HepG2 (cell line): ENCODE data around the gene ENSA. TPM values are rescaled to one million over a fixed set of nuclear protein-coding genes. Genes with fewer than 3 reads are reported as not detected.

Experiments used
- NFATC3 ChIP-seq: sonication (generic); formaldehyde crosslinking; IDR thresholded peaks from 2 replicates; pipeline ENCODE4 v1.5.1; 2020; ENCODE audit warnings: mild to moderate bottlenecking, missing genetic modification reagents
- SOX13 ChIP-seq, 3 experiments: fragments of 450-650 bp in 1 of 3; sonication (generic) in 1 of 3; formaldehyde crosslinking in 1 of 3; IDR thresholded peaks in 2 of 3; conservative IDR thresholded peaks in 1 of 3; 2 replicates each; pipeline versions ENCODE4 v1.5.0 to v1.6.1; 2016 to 2020; ENCODE audit warnings: antibody characterized with exemption in 1 of 3, mild to moderate bottlenecking in 1 of 3, missing compliant biosample characterization in 1 of 3, missing genetic modification reagents in 1 of 3, moderate library complexity in 1 of 3
- SP5 ChIP-seq: IDR thresholded peaks from 2 replicates; pipeline ENCODE4 v1.6.1; 2016; ENCODE audit warnings: low read depth, borderline replicate concordance
- ZBTB20 ChIP-seq: sonication (generic); formaldehyde crosslinking; IDR thresholded peaks from 2 replicates; pipeline ENCODE4 v1.8.1; 2023; ENCODE audit warnings: missing genetic modification reagents, low read depth, mild to moderate bottlenecking, borderline replicate concordance
- ZNF7 ChIP-seq: IDR thresholded peaks from 2 replicates; pipeline ENCODE4 v1.6.1; 2016; ENCODE audit warnings: missing biosample characterization, missing genetic modification reagents
- ZNF839 ChIP-seq: sonication (generic); formaldehyde crosslinking; IDR thresholded peaks from 2 replicates; pipeline ENCODE4 v1.4.0; 2020; ENCODE audit warnings: missing genetic modification reagents, mild to moderate bottlenecking, borderline replicate concordance
- polyA plus RNA-seq, 8 experiments: library from polyadenylated mRNA; depleted of rRNA in 3 of 8; stranded (reverse) in 7 of 8; unstranded in 1 of 8; fragments of >200 nt; fragmentation: Illumina TruSeq in 4 of 8; extraction: Trizol in 4 of 8; gene quantifications; 2 replicates each; pipeline versions ENCODE4 v1.2.1 to v1.2.3, GENCODE V29; 2011 to 2016; ENCODE audit warnings: low read depth in 4 of 8, missing spikeins in 1 of 8, mixed read lengths in 1 of 8; ENCODE audit not compliant: insufficient read depth in 1 of 8
- total RNA-seq, 5 experiments: library from RNA; depleted of rRNA; stranded (reverse); fragments of >200 nt; fragmentation: Illumina TruSeq; extraction: Trizol; gene quantifications; 2 replicates each; pipeline ENCODE4 v1.2.3, GENCODE V29; 2016; ENCODE audit warnings: low read depth in 1 of 5
- TF ChIP-seq, protein P1 (sequence below): IDR thresholded peaks from 2 replicates; pipeline ENCODE4 v1.6.1; 2016
- TF ChIP-seq, protein P2 (sequence below): sonication (generic); formaldehyde crosslinking; IDR thresholded peaks from 2 replicates; pipeline ENCODE4 v1.8.1; 2023; ENCODE audit warnings: mild to moderate bottlenecking, moderate library complexity, missing genetic modification reagents
- TF ChIP-seq, protein P3 (sequence below): sonication (generic); formaldehyde crosslinking; IDR thresholded peaks from 2 replicates; pipeline ENCODE4 v1.5.1; 2020; ENCODE audit warnings: missing genetic modification reagents, mild to moderate bottlenecking, borderline replicate concordance
- TF ChIP-seq, protein P4 (sequence below): sonication (generic); formaldehyde crosslinking; IDR thresholded peaks from 2 replicates; pipeline ENCODE4 v1.4.0; 2020; ENCODE audit warnings: missing genetic modification reagents, borderline replicate concordance
- TF ChIP-seq, protein P5 (sequence below): sonication (generic); formaldehyde crosslinking; IDR thresholded peaks from 2 replicates; pipeline ENCODE4 v1.8.1; 2022; ENCODE audit warnings: mild to moderate bottlenecking, missing genetic modification reagents
- TF ChIP-seq, protein P6 (sequence below): sonication (generic); formaldehyde crosslinking; IDR thresholded peaks from 2 replicates; pipeline ENCODE4 v1.5.1; 2020; ENCODE audit warnings: mild to moderate bottlenecking, missing genetic modification reagents, moderate library complexity

The ENSA gene
- total and polyA plus RNA-seq, 2 of the 13 experiments (the other 11 are each of a cell fraction or from before 2014, with no cell fraction given) = 54.5 to 111 TPM

DNA sequence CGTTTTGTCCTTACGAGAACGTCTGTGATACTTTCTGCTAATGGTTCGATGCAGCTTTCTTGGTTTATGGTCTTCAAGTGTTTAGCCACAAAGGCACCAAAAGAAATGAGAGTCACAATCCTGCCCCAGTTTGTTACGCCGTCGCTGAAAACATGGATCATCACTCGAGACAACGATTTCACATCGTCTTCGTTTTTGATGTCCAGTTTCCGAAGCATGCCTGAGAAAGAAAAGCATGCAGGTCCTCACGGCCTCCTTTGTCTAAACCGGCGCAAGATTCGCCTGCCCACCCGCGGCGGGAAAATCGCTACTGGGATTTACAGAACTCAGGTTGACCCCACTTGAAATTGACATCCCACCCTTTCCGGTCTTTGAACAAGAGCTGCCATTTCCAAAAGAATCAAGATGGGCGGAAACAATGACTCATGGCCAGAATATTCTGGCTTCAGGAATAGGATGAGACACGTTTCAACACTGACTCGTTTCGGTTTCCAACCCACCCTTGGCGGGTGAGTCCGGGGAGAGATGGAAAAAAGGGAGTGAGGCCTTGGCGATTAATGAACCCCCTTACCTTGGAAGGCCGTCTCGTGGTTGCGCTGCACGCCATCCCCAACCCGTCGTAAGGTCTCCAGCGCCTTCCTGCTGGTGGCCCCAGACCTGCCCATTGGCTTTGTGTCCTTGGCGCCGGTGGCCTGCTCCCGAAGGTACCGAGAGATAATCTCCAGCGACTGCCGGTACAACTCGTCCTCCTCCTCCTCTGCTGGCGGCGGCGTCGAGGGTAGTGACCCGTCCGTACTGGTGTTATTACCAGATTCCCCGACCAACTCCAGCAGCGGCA is 50.9 kb downstream of the ENSA start (continued):
- TF ChIP-seq, protein P1, sequence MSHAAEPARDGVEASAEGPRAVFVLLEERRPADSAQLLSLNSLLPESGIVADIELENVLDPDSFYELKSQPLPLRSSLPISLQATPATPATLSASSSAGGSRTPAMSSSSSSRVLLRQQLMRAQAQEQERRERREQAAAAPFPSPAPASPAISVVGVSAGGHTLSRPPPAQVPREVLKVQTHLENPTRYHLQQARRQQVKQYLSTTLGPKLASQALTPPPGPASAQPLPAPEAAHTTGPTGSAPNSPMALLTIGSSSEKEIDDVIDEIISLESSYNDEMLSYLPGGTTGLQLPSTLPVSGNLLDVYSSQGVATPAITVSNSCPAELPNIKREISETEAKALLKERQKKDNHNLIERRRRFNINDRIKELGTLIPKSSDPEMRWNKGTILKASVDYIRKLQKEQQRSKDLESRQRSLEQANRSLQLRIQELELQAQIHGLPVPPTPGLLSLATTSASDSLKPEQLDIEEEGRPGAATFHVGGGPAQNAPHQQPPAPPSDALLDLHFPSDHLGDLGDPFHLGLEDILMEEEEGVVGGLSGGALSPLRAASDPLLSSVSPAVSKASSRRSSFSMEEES (CRISPR knock-in tag) = no peak
- TF ChIP-seq, protein P2, sequence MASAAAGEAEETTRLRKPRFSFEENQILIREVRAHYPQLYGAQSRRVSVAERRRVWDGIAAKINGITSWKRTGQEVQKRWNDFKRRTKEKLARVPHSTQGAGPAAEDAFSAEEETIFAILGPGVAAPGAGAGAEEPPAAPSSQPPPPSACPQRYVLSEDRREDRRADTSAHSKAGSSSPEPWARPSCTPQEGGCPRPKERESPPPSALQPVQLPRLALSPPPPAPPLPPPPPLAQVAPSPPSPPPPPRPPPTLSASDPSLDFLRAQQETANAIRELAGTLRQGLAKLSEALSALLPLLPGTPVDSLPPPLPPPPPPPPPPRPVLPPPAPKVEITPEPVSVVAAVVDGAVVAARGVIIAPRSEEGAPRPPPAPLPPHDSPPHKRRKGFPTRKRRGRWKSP (CRISPR knock-in tag) = peak; percentile 34; the same call in 1 of the 2 replicates
- TF ChIP-seq NFATC3 (no peak), ZBTB20 (CRISPR knock-in tag) (no peak), SP5 (CRISPR knock-in tag) (no peak), ZNF839 (CRISPR knock-in tag) (0 out of 2 replicates have a peak, but pooled peaks have one; percentile 11), SOX13 (IDR thresholded peaks at IDR 0.05) (no peak), SOX13 (CRISPR knock-in tag; conservative IDR thresholded peaks at IDR 0.05 in 1 of 2, IDR thresholded peaks at IDR 0.05 in 1 of 2) (0 out of 4 replicates have a peak, but pooled peaks of 1 of the 2 experiments have one; percentile 34), ZNF7 (CRISPR knock-in tag) (no peak)
- TF ChIP-seq, protein P3, sequence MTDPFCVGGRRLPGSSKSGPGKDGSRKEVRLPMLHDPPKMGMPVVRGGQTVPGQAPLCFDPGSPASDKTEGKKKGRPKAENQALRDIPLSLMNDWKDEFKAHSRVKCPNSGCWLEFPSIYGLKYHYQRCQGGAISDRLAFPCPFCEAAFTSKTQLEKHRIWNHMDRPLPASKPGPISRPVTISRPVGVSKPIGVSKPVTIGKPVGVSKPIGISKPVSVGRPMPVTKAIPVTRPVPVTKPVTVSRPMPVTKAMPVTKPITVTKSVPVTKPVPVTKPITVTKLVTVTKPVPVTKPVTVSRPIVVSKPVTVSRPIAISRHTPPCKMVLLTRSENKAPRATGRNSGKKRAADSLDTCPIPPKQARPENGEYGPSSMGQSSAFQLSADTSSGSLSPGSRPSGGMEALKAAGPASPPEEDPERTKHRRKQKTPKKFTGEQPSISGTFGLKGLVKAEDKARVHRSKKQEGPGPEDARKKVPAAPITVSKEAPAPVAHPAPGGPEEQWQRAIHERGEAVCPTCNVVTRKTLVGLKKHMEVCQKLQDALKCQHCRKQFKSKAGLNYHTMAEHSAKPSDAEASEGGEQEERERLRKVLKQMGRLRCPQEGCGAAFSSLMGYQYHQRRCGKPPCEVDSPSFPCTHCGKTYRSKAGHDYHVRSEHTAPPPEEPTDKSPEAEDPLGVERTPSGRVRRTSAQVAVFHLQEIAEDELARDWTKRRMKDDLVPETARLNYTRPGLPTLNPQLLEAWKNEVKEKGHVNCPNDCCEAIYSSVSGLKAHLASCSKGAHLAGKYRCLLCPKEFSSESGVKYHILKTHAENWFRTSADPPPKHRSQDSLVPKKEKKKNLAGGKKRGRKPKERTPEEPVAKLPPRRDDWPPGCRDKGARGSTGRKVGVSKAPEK (CRISPR knock-in tag) = no peak; the same call in 1 of the 2 replicates
- TF ChIP-seq, protein P4, sequence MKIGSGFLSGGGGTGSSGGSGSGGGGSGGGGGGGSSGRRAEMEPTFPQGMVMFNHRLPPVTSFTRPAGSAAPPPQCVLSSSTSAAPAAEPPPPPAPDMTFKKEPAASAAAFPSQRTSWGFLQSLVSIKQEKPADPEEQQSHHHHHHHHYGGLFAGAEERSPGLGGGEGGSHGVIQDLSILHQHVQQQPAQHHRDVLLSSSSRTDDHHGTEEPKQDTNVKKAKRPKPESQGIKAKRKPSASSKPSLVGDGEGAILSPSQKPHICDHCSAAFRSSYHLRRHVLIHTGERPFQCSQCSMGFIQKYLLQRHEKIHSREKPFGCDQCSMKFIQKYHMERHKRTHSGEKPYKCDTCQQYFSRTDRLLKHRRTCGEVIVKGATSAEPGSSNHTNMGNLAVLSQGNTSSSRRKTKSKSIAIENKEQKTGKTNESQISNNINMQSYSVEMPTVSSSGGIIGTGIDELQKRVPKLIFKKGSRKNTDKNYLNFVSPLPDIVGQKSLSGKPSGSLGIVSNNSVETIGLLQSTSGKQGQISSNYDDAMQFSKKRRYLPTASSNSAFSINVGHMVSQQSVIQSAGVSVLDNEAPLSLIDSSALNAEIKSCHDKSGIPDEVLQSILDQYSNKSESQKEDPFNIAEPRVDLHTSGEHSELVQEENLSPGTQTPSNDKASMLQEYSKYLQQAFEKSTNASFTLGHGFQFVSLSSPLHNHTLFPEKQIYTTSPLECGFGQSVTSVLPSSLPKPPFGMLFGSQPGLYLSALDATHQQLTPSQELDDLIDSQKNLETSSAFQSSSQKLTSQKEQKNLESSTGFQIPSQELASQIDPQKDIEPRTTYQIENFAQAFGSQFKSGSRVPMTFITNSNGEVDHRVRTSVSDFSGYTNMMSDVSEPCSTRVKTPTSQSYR (CRISPR knock-in tag) = no peak
- TF ChIP-seq, protein P5, sequence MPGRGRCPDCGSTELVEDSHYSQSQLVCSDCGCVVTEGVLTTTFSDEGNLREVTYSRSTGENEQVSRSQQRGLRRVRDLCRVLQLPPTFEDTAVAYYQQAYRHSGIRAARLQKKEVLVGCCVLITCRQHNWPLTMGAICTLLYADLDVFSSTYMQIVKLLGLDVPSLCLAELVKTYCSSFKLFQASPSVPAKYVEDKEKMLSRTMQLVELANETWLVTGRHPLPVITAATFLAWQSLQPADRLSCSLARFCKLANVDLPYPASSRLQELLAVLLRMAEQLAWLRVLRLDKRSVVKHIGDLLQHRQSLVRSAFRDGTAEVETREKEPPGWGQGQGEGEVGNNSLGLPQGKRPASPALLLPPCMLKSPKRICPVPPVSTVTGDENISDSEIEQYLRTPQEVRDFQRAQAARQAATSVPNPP (CRISPR knock-in tag) = 0 out of 2 replicates have a peak, but pooled peaks have one; percentile 39
- TF ChIP-seq, protein P6, sequence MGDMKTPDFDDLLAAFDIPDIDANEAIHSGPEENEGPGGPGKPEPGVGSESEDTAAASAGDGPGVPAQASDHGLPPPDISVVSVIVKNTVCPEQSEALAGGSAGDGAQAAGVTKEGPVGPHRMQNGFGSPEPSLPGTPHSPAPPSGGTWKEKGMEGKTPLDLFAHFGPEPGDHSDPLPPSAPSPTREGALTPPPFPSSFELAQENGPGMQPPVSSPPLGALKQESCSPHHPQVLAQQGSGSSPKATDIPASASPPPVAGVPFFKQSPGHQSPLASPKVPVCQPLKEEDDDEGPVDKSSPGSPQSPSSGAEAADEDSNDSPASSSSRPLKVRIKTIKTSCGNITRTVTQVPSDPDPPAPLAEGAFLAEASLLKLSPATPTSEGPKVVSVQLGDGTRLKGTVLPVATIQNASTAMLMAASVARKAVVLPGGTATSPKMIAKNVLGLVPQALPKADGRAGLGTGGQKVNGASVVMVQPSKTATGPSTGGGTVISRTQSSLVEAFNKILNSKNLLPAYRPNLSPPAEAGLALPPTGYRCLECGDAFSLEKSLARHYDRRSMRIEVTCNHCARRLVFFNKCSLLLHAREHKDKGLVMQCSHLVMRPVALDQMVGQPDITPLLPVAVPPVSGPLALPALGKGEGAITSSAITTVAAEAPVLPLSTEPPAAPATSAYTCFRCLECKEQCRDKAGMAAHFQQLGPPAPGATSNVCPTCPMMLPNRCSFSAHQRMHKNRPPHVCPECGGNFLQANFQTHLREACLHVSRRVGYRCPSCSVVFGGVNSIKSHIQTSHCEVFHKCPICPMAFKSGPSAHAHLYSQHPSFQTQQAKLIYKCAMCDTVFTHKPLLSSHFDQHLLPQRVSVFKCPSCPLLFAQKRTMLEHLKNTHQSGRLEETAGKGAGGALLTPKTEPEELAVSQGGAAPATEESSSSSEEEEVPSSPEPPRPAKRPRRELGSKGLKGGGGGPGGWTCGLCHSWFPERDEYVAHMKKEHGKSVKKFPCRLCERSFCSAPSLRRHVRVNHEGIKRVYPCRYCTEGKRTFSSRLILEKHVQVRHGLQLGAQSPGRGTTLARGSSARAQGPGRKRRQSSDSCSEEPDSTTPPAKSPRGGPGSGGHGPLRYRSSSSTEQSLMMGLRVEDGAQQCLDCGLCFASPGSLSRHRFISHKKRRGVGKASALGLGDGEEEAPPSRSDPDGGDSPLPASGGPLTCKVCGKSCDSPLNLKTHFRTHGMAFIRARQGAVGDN = no peak; the same call in 1 of the 2 replicates
